Mesendoderm (in vitro differentiated cells): ENCODE results near the gene TMOD1.
"Not testable (repeated sequence)": the region's sequence is repeated elsewhere in the genome, so short reads cannot be mapped to it uniquely, and the experiment has no call there.

ENCODE experiments used
- DNase-seq: peaks from one replicate; pipeline ENCODE4 v3.0.0; 2013
- H2AK5ac ChIP-seq: 2 replicates; pipeline ENCODE4 v1.6.1; 2013; ENCODE audit warnings: low read length, inconsistent platforms
- H2BK120ac ChIP-seq: 2 replicates; pipeline ENCODE4 v1.6.1; 2013; ENCODE audit warnings: low read depth, mild to moderate bottlenecking, low read length, moderate library complexity, mixed read lengths
- H2BK15ac ChIP-seq: replicated peaks from 2 replicates; pipeline ENCODE4 v1.6.1; 2013; ENCODE audit warnings: low read depth, mild to moderate bottlenecking, moderate library complexity
- H2BK5ac ChIP-seq: 2 replicates; pipeline ENCODE4 v1.6.1; 2013; ENCODE audit warnings: low read length, inconsistent platforms
- H3K18ac ChIP-seq: 2 replicates; pipeline ENCODE4 v1.6.1; 2013; ENCODE audit warnings: mild to moderate bottlenecking, low read length, mixed read lengths
- H3K23ac ChIP-seq: one replicate; pipeline ENCODE4 v1.6.1; 2013; ENCODE audit warnings: low read length
- H3K27ac ChIP-seq: 2 replicates; pipeline ENCODE4 v1.5.1; 2013; ENCODE audit warnings: low read depth, mild to moderate bottlenecking, inconsistent platforms, low read length, moderate library complexity
- H3K27me3 ChIP-seq: 2 replicates; pipeline ENCODE4 v1.6.1; 2013; ENCODE audit warnings: low read length, control low read depth, mild to moderate bottlenecking, inconsistent platforms; ENCODE audit not compliant: insufficient read depth, poor library complexity
- H3K36me3 ChIP-seq: 2 replicates; pipeline ENCODE4 v1.6.1; 2013; ENCODE audit warnings: low read length, inconsistent platforms; ENCODE audit not compliant: control insufficient read depth, insufficient read depth
- H3K4ac ChIP-seq: one replicate; pipeline ENCODE4 v1.6.1; 2013; ENCODE audit warnings: low read depth, mild to moderate bottlenecking, low read length, moderate library complexity
- H3K4me1 ChIP-seq: 2 replicates; pipeline ENCODE4 v1.6.1; 2013; ENCODE audit warnings: low read depth, low read length, inconsistent platforms; ENCODE audit not compliant: control insufficient read depth
- H3K4me2 ChIP-seq: 2 replicates; pipeline ENCODE4 v1.6.1; 2013; ENCODE audit warnings: low read length
- H3K4me3 ChIP-seq: 2 replicates; pipeline ENCODE4 v1.5.1; 2013; ENCODE audit warnings: mild to moderate bottlenecking, low read length
- H3K56ac ChIP-seq: one replicate; pipeline ENCODE4 v1.6.1; 2013; ENCODE audit warnings: low read length
- H3K79me1 ChIP-seq: 2 replicates; pipeline ENCODE4 v1.6.1; 2013; ENCODE audit warnings: low read length, inconsistent platforms
- H3K79me2 ChIP-seq: 2 replicates; pipeline ENCODE4 v1.6.1; 2013; ENCODE audit warnings: mild to moderate bottlenecking, low read length; ENCODE audit not compliant: control insufficient read depth, insufficient read depth
- H3K9ac ChIP-seq: 2 replicates; pipeline ENCODE4 v1.6.1; 2013; ENCODE audit warnings: low read length, inconsistent platforms
- H4K5ac ChIP-seq: one replicate; pipeline ENCODE4 v1.6.1; 2013; ENCODE audit warnings: low read length
- H4K8ac ChIP-seq: one replicate; pipeline ENCODE4 v1.6.1; 2013; ENCODE audit warnings: low read depth, mild to moderate bottlenecking, control low read depth, low read length, moderate library complexity
- WGBS: extraction: QIAGEN DNeasy Blood & Tissue Kit; methylation state at CpG from one replicate; pipeline ENCODE4 v1.1.7; 2013; ENCODE audit warnings: low lambda C conversion rate, missing lambda C conversion rate; ENCODE audit not compliant: insufficient coverage; ENCODE audit errors: extremely low coverage; 5-methylcytosine and 5-hydroxymethylcytosine counted together

Gene TMOD1

DNA sequence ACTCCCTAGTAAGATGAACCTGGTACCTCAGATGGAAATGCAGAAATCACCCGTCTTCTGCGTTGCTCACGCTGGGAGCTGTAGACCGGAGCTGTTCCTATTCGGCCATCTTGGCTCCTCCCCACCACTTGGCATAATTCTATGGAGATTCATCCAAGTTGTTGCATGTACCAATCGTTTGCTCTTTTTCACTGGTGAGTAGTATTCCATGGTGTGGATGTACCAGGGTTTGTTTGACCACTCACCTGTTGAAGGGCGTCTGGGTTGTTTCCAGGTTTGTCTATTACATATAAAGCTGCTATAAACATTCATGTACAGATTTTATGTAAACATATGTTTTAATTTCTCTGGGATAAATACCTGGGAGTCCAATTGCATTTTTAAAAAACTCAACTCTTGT, 85.4 kb downstream of the TMOD1 start:
- not testable (repeated sequence) for H3K36me3 ChIP-seq, H3K56ac ChIP-seq, H2BK15ac ChIP-seq, H3K79me2 ChIP-seq, H3K4me2 ChIP-seq, H3K9ac ChIP-seq, H2BK120ac ChIP-seq, H2BK5ac ChIP-seq, H3K27me3 ChIP-seq, H3K4me3 ChIP-seq, H3K23ac ChIP-seq, H3K4me1 ChIP-seq, DNase-seq, H2AK5ac ChIP-seq, H4K8ac ChIP-seq, H4K5ac ChIP-seq, H3K4ac ChIP-seq, H3K79me1 ChIP-seq, H3K18ac ChIP-seq, H3K27ac ChIP-seq
- no CpG with 5 or more reads among the region's 7 CpGs for WGBS

DNA sequence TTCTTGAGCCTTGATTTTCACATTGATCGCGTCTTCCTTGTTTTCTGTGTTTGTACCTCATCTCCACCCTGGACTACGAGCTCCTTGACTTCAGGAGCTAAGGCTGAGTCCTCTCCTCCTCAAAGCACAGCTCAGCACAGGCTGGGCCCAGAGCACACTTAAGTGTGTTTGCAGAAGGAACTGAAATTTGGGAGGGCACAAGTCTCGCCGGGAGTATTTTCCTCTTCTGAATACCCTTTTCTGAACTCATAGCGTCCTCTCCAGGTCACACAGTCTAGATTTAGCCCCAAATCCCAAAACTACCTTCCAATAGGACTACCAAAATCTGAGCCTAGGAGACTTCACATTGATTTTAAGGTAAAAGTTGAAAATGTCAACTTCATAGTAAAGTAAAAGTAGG, 90.1 kb downstream of the TMOD1 start:
- Histone ChIP-seq H3K4me1 (no peaks in the 10 kb centered on the region), H3K4me3 (no peak overlapping the region), H3K9ac (no peak overlapping the region), H3K27me3 (no peaks in the 10 kb centered on the region), H3K79me1 (no peaks in the 10 kb centered on the region), H4K5ac (no peak overlapping the region), H3K79me2 (no peaks in the 10 kb centered on the region), H3K23ac (no peak overlapping the region), H2BK15ac (no peak overlapping the region), H4K8ac (no peak overlapping the region), H3K36me3 (no peaks in the 10 kb centered on the region), H3K4me2 (no peak overlapping the region), H3K18ac (no peak overlapping the region), H3K27ac (no peak overlapping the region), H2BK5ac (no peak overlapping the region), H3K4ac (no peak overlapping the region), H3K56ac (no peak overlapping the region), H2BK120ac (no peak overlapping the region), H2AK5ac (no peak overlapping the region)
- no peak for DNase-seq
- no CpG with 5 or more reads among the region's 6 CpGs for WGBS

DNA sequence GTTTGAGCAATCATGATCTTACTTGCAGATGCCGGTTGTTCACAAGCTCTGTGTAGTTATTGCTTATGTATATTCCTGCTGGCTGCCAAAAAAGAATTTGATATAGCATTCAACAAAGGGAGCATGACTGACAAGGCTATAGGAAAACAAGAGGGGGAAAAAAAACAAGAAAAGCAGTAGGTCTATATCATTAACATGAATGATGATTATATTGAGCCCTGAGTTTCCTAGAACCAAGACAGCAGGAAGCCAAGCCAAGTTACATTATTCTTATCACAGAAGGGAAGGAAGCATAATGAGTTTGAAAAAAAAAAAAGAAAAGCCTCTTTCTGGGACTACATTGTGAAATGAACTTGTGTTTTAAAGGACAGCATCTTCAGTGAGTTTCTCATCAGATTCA, 90.7 kb downstream of the TMOD1 start:
- Histone ChIP-seq H2BK120ac (no peak overlapping the region), H3K56ac (no peak overlapping the region)

DNA sequence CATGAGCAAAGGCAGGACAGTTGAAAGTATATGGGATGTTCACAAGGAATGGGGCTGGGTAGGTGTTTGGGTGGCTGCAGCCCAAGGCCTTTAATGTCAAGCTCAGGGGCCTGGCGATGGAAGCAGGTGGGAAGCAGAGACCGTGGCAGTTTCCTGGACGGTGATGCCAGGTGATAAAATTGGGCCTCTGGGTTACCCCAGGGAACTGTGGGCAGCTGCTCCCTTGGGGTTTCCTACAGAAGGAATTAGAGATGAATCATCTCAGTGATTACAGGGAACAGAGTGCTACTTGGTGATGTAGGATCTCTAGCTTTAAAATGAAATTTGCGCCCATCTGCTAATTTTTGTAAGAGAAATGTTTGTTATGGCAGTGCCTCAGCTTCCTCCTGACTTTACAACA, 92.5 kb downstream of the TMOD1 start:
- Histone ChIP-seq H4K5ac (no peak overlapping the region), H3K23ac (no peak overlapping the region), H3K79me1 (no peaks in the 10 kb centered on the region), H2BK15ac (no peak overlapping the region), H3K4me2 (no peak overlapping the region), H3K18ac (no peak overlapping the region), H3K56ac (no peak overlapping the region), H3K27me3 (no peaks in the 10 kb centered on the region), H3K27ac (no peak overlapping the region), H4K8ac (no peak overlapping the region), H2AK5ac (no peak overlapping the region), H2BK120ac (no peak overlapping the region), H3K9ac (no peak overlapping the region), H3K4ac (no peak overlapping the region), H3K4me3 (no peak overlapping the region), H3K36me3 (no peaks in the 10 kb centered on the region), H2BK5ac (no peak overlapping the region), H3K79me2 (no peaks in the 10 kb centered on the region), H3K4me1 (no peaks in the 10 kb centered on the region)
- no peak for DNase-seq
- no CpG with 5 or more reads among the region's 4 CpGs for WGBS

More for the DNA sequence above, 90.7 kb downstream of the TMOD1 start:
- no peak overlapping the region for H3K4me2 ChIP-seq
- H3K4ac ChIP-seq = no peak overlapping the region
- no peak overlapping the region for H3K27ac ChIP-seq
- H3K79me1 ChIP-seq = no peaks in the 10 kb centered on the region
- no peak overlapping the region for H3K4me3 ChIP-seq
- no peaks in the 10 kb centered on the region for H3K4me1 ChIP-seq
- H2BK5ac ChIP-seq = no peak overlapping the region
- H3K27me3 ChIP-seq = no peaks in the 10 kb centered on the region
- no peak overlapping the region for H3K23ac ChIP-seq
- no peak overlapping the region for H2AK5ac ChIP-seq
- H3K18ac ChIP-seq = no peak overlapping the region
- H2BK15ac ChIP-seq = no peak overlapping the region
- H3K36me3 ChIP-seq = no peaks in the 10 kb centered on the region
- no CpG with 5 or more reads among the region's 1 CpG for WGBS
- no peak overlapping the region for H4K5ac ChIP-seq
- H3K79me2 ChIP-seq = no peaks in the 10 kb centered on the region
- H3K9ac ChIP-seq = no peak overlapping the region
- no peak for DNase-seq
- H4K8ac ChIP-seq = no peak overlapping the region

DNA sequence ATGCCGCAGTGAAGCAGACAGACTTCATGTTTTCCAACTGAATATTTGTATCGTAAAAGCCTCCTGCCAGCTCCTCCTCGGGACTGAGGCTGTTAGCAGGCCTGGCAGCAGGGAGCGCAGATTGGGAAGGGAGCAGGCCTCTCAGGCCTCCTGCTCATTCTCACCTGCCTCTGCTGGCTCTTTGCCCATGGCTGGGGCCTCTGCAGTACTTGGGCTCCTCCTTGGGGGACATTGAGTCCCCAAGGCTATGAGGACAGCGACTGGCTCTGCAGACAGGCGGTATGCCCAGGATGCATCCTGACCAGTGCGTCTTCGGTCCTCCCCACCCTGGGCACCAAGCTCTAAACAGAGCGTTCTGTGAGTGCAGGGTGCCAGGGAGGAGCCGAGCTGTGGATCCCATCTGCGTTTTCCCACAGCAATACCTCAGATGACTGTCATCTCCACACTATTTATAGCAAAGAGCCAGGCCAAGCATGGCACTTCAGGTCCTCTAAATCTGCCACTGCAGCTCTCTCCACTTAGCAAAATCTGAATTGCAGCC, 93.0 kb downstream of the TMOD1 start:
- WGBS = no CpG with 5 or more reads among the region's 11 CpGs
- Histone ChIP-seq H3K27me3 (no peaks in the 10 kb centered on the region), H3K4ac (no peak overlapping the region)

DNA sequence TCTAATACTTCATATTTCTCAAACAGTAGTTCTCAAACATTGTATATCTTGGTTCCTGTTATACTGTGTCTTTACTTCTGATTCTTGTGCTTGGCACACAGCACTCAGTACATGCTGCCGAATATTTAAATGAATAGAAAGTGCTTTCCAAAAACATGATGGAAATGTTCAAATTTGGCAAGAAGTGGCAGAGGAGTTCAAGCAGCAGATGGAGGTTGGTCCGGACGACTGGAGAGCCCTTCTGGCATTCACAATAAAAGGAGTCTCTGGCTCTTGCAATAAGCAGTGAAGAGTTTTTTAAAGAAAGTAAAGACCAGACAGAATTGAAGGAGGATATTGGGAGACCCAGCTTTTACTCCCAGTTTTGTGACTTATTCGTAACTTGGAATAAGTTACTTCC, 95.4 kb downstream of the TMOD1 start:
- no CpG with 5 or more reads among the region's 4 CpGs for WGBS
- DNase-seq = no peak

More for the DNA sequence above, 93.0 kb downstream of the TMOD1 start:
- Histone ChIP-seq H2BK5ac (no peak overlapping the region), H3K79me2 (no peaks in the 10 kb centered on the region), H3K23ac (no peak overlapping the region), H3K36me3 (no peaks in the 10 kb centered on the region), H3K4me2 (no peak overlapping the region), H3K4me3 (no peak overlapping the region), H3K27ac (no peak overlapping the region), H4K8ac (no peak overlapping the region), H3K56ac (no peak overlapping the region), H3K79me1 (no peaks in the 10 kb centered on the region), H2BK15ac (no peak overlapping the region), H4K5ac (no peak overlapping the region), H3K4me1 (no peaks in the 10 kb centered on the region), H2AK5ac (no peak overlapping the region), H2BK120ac (no peak overlapping the region), H3K9ac (no peak overlapping the region), H3K18ac (no peak overlapping the region)
- no peak for DNase-seq

More for the DNA sequence above, 95.4 kb downstream of the TMOD1 start:
- Histone ChIP-seq H3K23ac (no peak overlapping the region), H2BK15ac (no peak overlapping the region), H3K79me1 (no peaks in the 10 kb centered on the region), H3K4me2 (no peak overlapping the region), H4K8ac (no peak overlapping the region), H3K9ac (no peak overlapping the region), H3K4me3 (no peak overlapping the region), H3K36me3 (peaks cover 8% of the 10 kb centered on the region), H3K4ac (no peak overlapping the region), H3K18ac (no peak overlapping the region), H3K27me3 (no peaks in the 10 kb centered on the region), H3K4me1 (no peaks in the 10 kb centered on the region), H4K5ac (no peak overlapping the region), H3K56ac (no peak overlapping the region), H2BK5ac (no peak overlapping the region), H2AK5ac (no peak overlapping the region), H3K79me2 (no peaks in the 10 kb centered on the region), H2BK120ac (no peak overlapping the region), H3K27ac (no peak overlapping the region)
